Kidney (tissue), 14 donors: ENCODE results near the gene PRRT1. TPM values are rescaled to one million over a fixed set of nuclear protein-coding genes. Genes with fewer than 3 reads are reported as not detected.
"Not testable (repeated sequence)": the region's sequence is repeated elsewhere in the genome, so short reads cannot be mapped to it uniquely, and the experiment has no call there.

Experiments used
- DNase-seq, 5 donors: peaks; one replicate each; pipeline ENCODE4 v3.0.0-alpha.2; 2013 to 2020
- FAIRE-seq: peaks from 2 replicates; lab custom pipeline; 2012; peaks lifted over from hg19 to GRCh38; lab: Jason Lieb, UNC
- H3K27ac ChIP-seq, 2 donors: one replicate each; pipeline ENCODE4 v1.7.0; 2013; ENCODE audit warnings: low read depth in 2 of 2, low read length in 2 of 2, inconsistent platforms in 1 of 2
- H3K27me3 ChIP-seq: one replicate; pipeline ENCODE4 v1.7.1; 2013; ENCODE audit warnings: low read length, inconsistent platforms; ENCODE audit not compliant: control insufficient read depth, insufficient read depth
- H3K36me3 ChIP-seq, 3 donors: one replicate each; pipeline versions ENCODE4 v1.7.0 to v1.7.1; 2013; ENCODE audit warnings: low read length in 3 of 3, control low read depth in 1 of 3, inconsistent platforms in 1 of 3; ENCODE audit not compliant: insufficient read depth in 3 of 3, control insufficient read depth in 2 of 3
- H3K4me1 ChIP-seq, 3 donors: one replicate each; pipeline versions ENCODE4 v1.7.0 to v1.7.1; 2013; ENCODE audit warnings: low read length in 3 of 3, inconsistent platforms in 1 of 3, low read depth in 1 of 3; ENCODE audit not compliant: control insufficient read depth in 2 of 3, insufficient read depth in 2 of 3
- H3K4me3 ChIP-seq, 3 donors: one replicate each; pipeline versions ENCODE4 v1.7.0 to v1.8.1; 2013; ENCODE audit warnings: low read length in 3 of 3, control low read depth in 1 of 3, inconsistent platforms in 1 of 3
- H3K9ac ChIP-seq, 3 donors: one replicate each; pipeline versions ENCODE4 v1.7.0 to v1.7.1; 2013; ENCODE audit warnings: low read length in 3 of 3, control low read depth in 1 of 3, inconsistent platforms in 1 of 3
- H3K9me3 ChIP-seq, 3 donors: one replicate each; pipeline versions ENCODE4 v1.7.0 to v1.7.1; 2013; ENCODE audit warnings: low read length in 3 of 3, control low read depth in 1 of 3, inconsistent platforms in 1 of 3; ENCODE audit not compliant: control insufficient read depth in 2 of 3, insufficient read depth in 1 of 3
- CTCF ChIP-seq: IDR thresholded peaks from 3 replicates; pipeline ENCODE4 v1.5.1; 2012; ENCODE audit warnings: mild to moderate bottlenecking, moderate library complexity, borderline replicate concordance; ENCODE audit not compliant: insufficient read depth; ENCODE audit errors: extremely low read depth
- intact Hi-C: fragments of 100-400 bp; cut with DNase I; formaldehyde crosslinking; loops from one replicate; pipeline ENCODE4 v1.11.1; 2022
- polyA plus RNA-seq: library from polyadenylated mRNA; stranded (reverse); fragments of 350-450 nt; fragmentation: Illumina TruSeq; extraction: RNeasy Lipid Tissue Mini Kit (QIAGEN cat#74804); gene quantifications from one replicate; pipeline ENCODE4 v1.2.3, GENCODE V29; 2014; ENCODE audit warnings: low read depth, low replicate concordance; ENCODE audit not compliant: insufficient read depth
- total RNA-seq: library from RNA; stranded (reverse); fragmentation: NEBNext Ultra II Directional; extraction: Animal tissue kit (Norgen Biotek cat#: 25700); gene quantifications from one replicate; pipeline ENCODE4 v1.2.1, GENCODE V29; 2021
- donor health status: control.
- donor health status: control.
- donor health status: control.
- donor health status: control.
- donor health status: control.
- donor health status: DM: yes; HTN: yes; CAD: no.
- donor health status: Normal renal cell carcinoma (clear cell type).

Gene PRRT1
- total and polyA plus RNA-seq, 2 donors from 2014 or later, result 2.4 to 4.0 TPM

DNA sequence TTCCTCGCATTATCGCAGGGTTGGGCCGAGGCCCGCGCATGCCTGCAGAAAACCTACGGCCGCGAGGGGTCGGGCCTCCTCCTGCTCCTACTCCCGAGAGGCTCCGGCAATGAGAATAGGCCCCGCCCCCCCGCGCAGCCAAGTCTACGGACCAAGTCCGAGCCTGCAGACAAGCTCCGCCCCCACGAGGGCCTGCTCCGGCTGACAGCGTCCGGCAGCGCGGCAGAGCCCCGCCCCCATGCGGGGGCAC lies 43.8 kb upstream of the PRRT1 start:
- Histone ChIP-seq H3K27ac (peak overlapping the region; percentile 100), H3K9me3 (no peaks in the 10 kb centered on the region), H3K36me3 (no peaks in the 10 kb centered on the region), H3K9ac (peak overlapping the region in 1 of 3 donors; percentile 100), H3K27me3 (no peaks in the 10 kb centered on the region), H3K4me1 (peaks cover 2 to 26% (median 19%) of the 10 kb centered on the region in 3 donors), H3K4me3 (peak overlapping the region in 1 of 3 donors; percentile 95)
- FAIRE-seq (peak; percentile 94), DNase-seq (peak; percentile 100)
- intact Hi-C loops, result no loop called here
- TF ChIP-seq CTCF, result peak; percentile 2

DNA sequence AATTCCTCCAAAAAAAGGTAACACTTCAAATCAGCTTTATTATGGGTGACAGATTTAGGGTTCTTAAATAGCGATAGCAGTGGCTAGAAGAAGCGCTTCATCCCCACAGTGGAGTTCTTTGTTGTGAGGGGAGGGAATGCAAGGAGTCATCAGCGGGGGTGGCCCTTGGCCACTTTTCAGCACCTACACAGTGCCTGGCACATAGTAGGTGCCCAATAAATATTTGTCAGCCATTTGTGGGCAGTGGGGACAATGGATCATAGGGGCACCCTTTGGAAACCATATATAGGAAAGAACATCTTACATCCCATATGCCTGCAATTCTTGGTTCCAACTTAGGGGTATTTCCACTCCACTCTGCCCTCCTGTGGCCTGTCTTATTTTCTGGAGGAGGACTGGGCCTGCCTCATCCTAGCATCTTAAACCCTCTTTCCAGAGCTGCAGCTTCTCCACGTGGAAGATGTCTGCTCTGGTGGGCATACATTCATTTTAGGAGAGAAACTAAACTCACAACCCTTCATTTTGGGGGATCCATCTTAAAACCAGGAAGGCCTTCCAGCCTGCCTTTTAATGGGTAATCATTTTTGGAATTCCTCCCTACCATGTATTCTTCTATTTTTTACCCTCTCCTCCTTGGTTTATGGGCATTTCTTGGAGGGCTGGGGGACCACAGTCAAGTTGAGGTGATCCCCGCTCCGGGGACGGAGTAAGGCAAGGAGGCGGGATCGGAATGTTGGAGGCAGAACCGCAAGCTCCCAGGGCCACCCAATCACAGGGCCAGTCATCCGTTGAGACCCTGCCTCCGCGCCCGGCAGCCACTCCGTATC lies 43.3 kb upstream of the PRRT1 start:
- Histone ChIP-seq H3K9me3 (no peaks in the 10 kb centered on the region), H3K27me3 (no peaks in the 10 kb centered on the region), H3K4me1 (peaks cover 2 to 26% (median 19%) of the 10 kb centered on the region in 3 donors), H3K36me3 (no peaks in the 10 kb centered on the region), H3K27ac (peak overlapping the region; percentile 84 to 98), H3K4me3 (peak overlapping the region; percentile 57 to 73 (median 63)), H3K9ac (peak overlapping the region; percentile 65 to 94 (median 76))
- intact Hi-C loops, result no loop called here
- DNase-seq, result peak in 4 of 5 donors; percentile 39 to 78 (median 63)
- no peak for FAIRE-seq
- TF ChIP-seq CTCF, result peak; percentile 46

GRCh38 chr6:32194388-32194787 lies 42.6 kb upstream of the PRRT1 start:
- no peak for TF ChIP-seq CTCF
- no peak for FAIRE-seq
- Histone ChIP-seq H3K4me3 (no peak overlapping the region), H3K4me1 (peaks cover 2 to 26% (median 19%) of the 10 kb centered on the region in 3 donors), H3K27me3 (no peaks in the 10 kb centered on the region), H3K9ac (no peak overlapping the region), H3K27ac (peak overlapping the region in 1 of 2 donors; percentile 98), H3K9me3 (no peaks in the 10 kb centered on the region), H3K36me3 (no peaks in the 10 kb centered on the region)
- DNase-seq, result peak in 1 of 5 donors; percentile 42
- intact Hi-C loops, result no loop called here

DNA sequence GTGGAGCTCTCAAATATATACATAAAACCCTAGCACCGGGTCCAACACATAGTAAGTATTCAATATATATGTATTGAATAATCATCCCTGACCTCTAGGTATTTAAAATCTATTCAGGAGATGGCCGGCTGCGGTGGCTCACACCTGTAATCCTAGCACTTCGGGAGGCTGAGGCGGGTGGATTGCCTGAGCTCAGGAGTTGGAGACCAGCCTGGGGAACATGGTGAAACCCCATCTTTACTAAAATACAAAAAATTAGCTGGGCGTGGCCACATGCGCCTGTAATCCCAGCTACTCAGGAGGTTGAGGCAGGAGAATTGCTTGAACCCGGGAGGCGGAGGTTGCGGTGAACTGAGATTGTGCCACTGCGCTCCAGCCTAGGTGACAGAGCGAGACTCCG lies 41.4 kb upstream of the PRRT1 start:
- H3K27me3 ChIP-seq, intact Hi-C loops, FAIRE-seq, H3K9me3 ChIP-seq, H3K36me3 ChIP-seq: not testable (repeated sequence)
- DNase-seq, result peak in 1 of 5 donors; percentile 46
- peak overlapping the region in 1 of 3 donors; percentile 43 for H3K4me3 ChIP-seq
- peak overlapping the region in 1 of 2 donors; percentile 75 for H3K27ac ChIP-seq
- peak overlapping the region in 1 of 3 donors; percentile 62 for H3K9ac ChIP-seq
- peaks cover 2 to 36% (median 19%) of the 10 kb centered on the region in 3 donors for H3K4me1 ChIP-seq
